Thymus (tissue), 14 donors: ENCODE measurements around the gene CYBB. TPM values are rescaled to one million over a fixed set of nuclear protein-coding genes. Genes with fewer than 3 reads are reported as not detected.
A peak's percentile ranks its signal among the peaks of the same experiment; 100 is the strongest.

Source experiments
- DNase-seq, 9 donors: peaks; one replicate each; pipeline ENCODE4 v3.0.0-alpha.2; 2013; ENCODE audit warnings: low spot score in 9 of 9, low read depth in 6 of 9, missing footprints in 1 of 9
- H3K27ac ChIP-seq, 2 donors: one replicate each; pipeline ENCODE4 v1.5.1; 2013; ENCODE audit warnings: control low read depth in 1 of 2, low read depth in 1 of 2, low read length in 1 of 2, mild to moderate bottlenecking in 1 of 2, moderate library complexity in 1 of 2
- H3K27me3 ChIP-seq, 2 donors: one replicate each; pipeline ENCODE4 v1.5.1; 2013; ENCODE audit warnings: low read length in 1 of 2; ENCODE audit not compliant: control insufficient read depth in 2 of 2, insufficient read depth in 1 of 2
- H3K36me3 ChIP-seq, 2 donors: one replicate each; pipeline ENCODE4 v1.5.1; 2013; ENCODE audit warnings: low read length in 1 of 2, mild to moderate bottlenecking in 1 of 2, moderate library complexity in 1 of 2; ENCODE audit not compliant: control insufficient read depth in 2 of 2, insufficient read depth in 2 of 2
- H3K4me1 ChIP-seq, 2 donors: one replicate each; pipeline ENCODE4 v1.5.1; 2013; ENCODE audit warnings: low read length in 2 of 2; ENCODE audit not compliant: control insufficient read depth in 2 of 2, insufficient read depth in 2 of 2
- H3K4me3 ChIP-seq, 2 donors: one replicate each; pipeline ENCODE4 v1.5.1; 2013; ENCODE audit warnings: low read length in 2 of 2, control low read depth in 1 of 2, mild to moderate bottlenecking in 1 of 2
- H3K9me3 ChIP-seq, 2 donors: one replicate each; pipeline ENCODE4 v1.5.1; 2013; ENCODE audit warnings: low read length in 1 of 2, mild to moderate bottlenecking in 1 of 2; ENCODE audit not compliant: control insufficient read depth in 2 of 2, insufficient read depth in 1 of 2
- WGBS: extraction: QIAGEN DNeasy Blood & Tissue Kit; methylation state at CpG from one replicate; pipeline ENCODE4 v1.1.7; 2013; 5-methylcytosine and 5-hydroxymethylcytosine counted together
- long read RNA-seq, 10 donors: transcript quantifications; one replicate each; lab custom pipeline, GENCODE V29; 2026
- polyA plus RNA-seq: library from polyadenylated mRNA; stranded (reverse); fragments of 200-250 nt; gene quantifications from one replicate; pipeline ENCODE4 v1.2.3, GENCODE V29; 2013
- total RNA-seq: library from RNA; stranded (reverse); fragments of 120-200 nt; gene quantifications from one replicate; pipeline ENCODE4 v1.2.4, GENCODE V29; 2013
- donor health status: healthy.

Gene CYBB
- total RNA-seq: 41.7 TPM
- polyA plus RNA-seq: 7.6 TPM
- long read RNA-seq, donor 1, full-length matches to known transcripts: 1 of 1 reads
- long read RNA-seq, donor 1, partial matches to known transcripts: 0 of 1 reads
- long read RNA-seq, donor 1, other reads (novel, unspliced or antisense): 0 of 1 reads
- long read RNA-seq, donor 2, full-length matches to known transcripts: 11 of 21 reads
- long read RNA-seq, donor 2, partial matches to known transcripts: 10 of 21 reads
- long read RNA-seq, donor 2, other reads (novel, unspliced or antisense): 0 of 21 reads
- long read RNA-seq, donor 3, full-length matches to known transcripts: 5 of 35 reads
- long read RNA-seq, donor 3, partial matches to known transcripts: 30 of 35 reads
- long read RNA-seq, donor 3, other reads (novel, unspliced or antisense): 0 of 35 reads
- long read RNA-seq, donor 4, full-length matches to known transcripts: 4 of 4 reads
- long read RNA-seq, donor 4, partial matches to known transcripts: 0 of 4 reads
- long read RNA-seq, donor 4, other reads (novel, unspliced or antisense): 0 of 4 reads
- long read RNA-seq, donor 5, full-length matches to known transcripts: 14 of 21 reads
- long read RNA-seq, donor 5, partial matches to known transcripts: 7 of 21 reads
- long read RNA-seq, donor 5, other reads (novel, unspliced or antisense): 0 of 21 reads
- long read RNA-seq, donor 6, full-length matches to known transcripts: 7 of 12 reads
- long read RNA-seq, donor 6, partial matches to known transcripts: 5 of 12 reads
- long read RNA-seq, donor 6, other reads (novel, unspliced or antisense): 0 of 12 reads
- long read RNA-seq, donor 7, full-length matches to known transcripts: 4 of 4 reads
- long read RNA-seq, donor 7, partial matches to known transcripts: 0 of 4 reads
- long read RNA-seq, donor 7, other reads (novel, unspliced or antisense): 0 of 4 reads
- long read RNA-seq, donor 8, full-length matches to known transcripts: 5 of 5 reads
- long read RNA-seq, donor 8, partial matches to known transcripts: 0 of 5 reads
- long read RNA-seq, donor 8, other reads (novel, unspliced or antisense): 0 of 5 reads
- long read RNA-seq, donor 9, full-length matches to known transcripts: 2 of 2 reads
- long read RNA-seq, donor 9, partial matches to known transcripts: 0 of 2 reads
- long read RNA-seq, donor 9, other reads (novel, unspliced or antisense): 0 of 2 reads
- long read RNA-seq, donor 10, full-length matches to known transcripts: 3 of 3 reads
- long read RNA-seq, donor 10, partial matches to known transcripts: 0 of 3 reads
- long read RNA-seq, donor 10, other reads (novel, unspliced or antisense): 0 of 3 reads

GRCh38 chrX:37779857-37780256, at the start of gene CYBB:
TSS of gene CYBB (plus strand) at chrX:37780059. CDS start at chrX:37780078, 19 bp downstream.
- DNase-seq: no peak
- Histone ChIP-seq H3K9me3 (no peaks in the 10 kb centered on the region), H3K27me3 (no peaks in the 10 kb centered on the region), H3K4me3 (no peak within 1 kb of the TSS), H3K4me1 (peaks cover 2 to 8% of the 10 kb centered on the region in 2 donors), H3K36me3 (no peaks in the 10 kb centered on the region), H3K27ac (no peak within 1 kb of the TSS)
- 95% methylated on average over 2 of the region's 2 CpGs for WGBS

GRCh38 chrX:37745354-37745753, 34.5 kb upstream of the CYBB start:
- H3K4me1 ChIP-seq: peaks cover 0 to 14% of the 10 kb centered on the region in 2 donors

GRCh38 chrX:37745835-37746217, 34.0 kb upstream of the CYBB start:
- DNase-seq: no peak
- H3K27ac ChIP-seq: peak overlapping the region in 1 of 2 donors; percentile 30
- H3K9me3 ChIP-seq: no peaks in the 10 kb centered on the region
- no peak overlapping the region for H3K4me3 ChIP-seq
- peaks cover 0 to 14% of the 10 kb centered on the region in 2 donors for H3K4me1 ChIP-seq
- H3K36me3 ChIP-seq: no peaks in the 10 kb centered on the region
- 96% methylated on average over 1 of the region's 1 CpG for whole genome bisulfite sequencing
- no peaks in the 10 kb centered on the region for H3K27me3 ChIP-seq

More at GRCh38 chrX:37745354-37745753, 34.5 kb upstream of the CYBB start:
- peak; percentile 43 to 88 (median 65) for DNase-seq
- Histone ChIP-seq H3K4me3 (no peak overlapping the region), H3K36me3 (no peaks in the 10 kb centered on the region), H3K27me3 (no peaks in the 10 kb centered on the region), H3K9me3 (no peaks in the 10 kb centered on the region), H3K27ac (no peak overlapping the region)
- 19% methylated on average over 3 of the region's 3 CpGs for WGBS

GRCh38 chrX:37746218-37746941, 33.5 kb upstream of the CYBB start:
- 60% methylated on average over 7 of the region's 7 CpGs for WGBS
- DNase-seq: no peak
- H3K4me3 ChIP-seq: no peak overlapping the region
- H3K9me3 ChIP-seq: no peaks in the 10 kb centered on the region
- no peak overlapping the region for H3K27ac ChIP-seq
- H3K36me3 ChIP-seq: no peaks in the 10 kb centered on the region
- H3K27me3 ChIP-seq: no peaks in the 10 kb centered on the region
- peaks cover 0 to 14% of the 10 kb centered on the region in 2 donors for H3K4me1 ChIP-seq

GRCh38 chrX:37746951-37747350, 32.9 kb upstream of the CYBB start:
- H3K27ac ChIP-seq: no peak overlapping the region
- no peaks in the 10 kb centered on the region for H3K27me3 ChIP-seq
- no peaks in the 10 kb centered on the region for H3K9me3 ChIP-seq
- no peaks in the 10 kb centered on the region for H3K36me3 ChIP-seq
- 96% methylated on average over 1 of the region's 1 CpG for WGBS
- peaks cover 0 to 14% of the 10 kb centered on the region in 2 donors for H3K4me1 ChIP-seq
- no peak for DNase-seq
- H3K4me3 ChIP-seq: no peak overlapping the region

- Histone ChIP-seq H3K27me3 (no peaks in the 10 kb centered on the region), H3K27ac (no peak overlapping the region), H3K4me3 (no peak overlapping the region), H3K9me3 (no peaks in the 10 kb centered on the region), H3K36me3 (no peaks in the 10 kb centered on the region), H3K4me1 (peaks cover 18 to 30% of the 10 kb centered on the region in 2 donors)
- no peak for DNase-seq
- 97% methylated on average over 2 of the region's 2 CpGs for WGBS
These were observed 27.6 kb upstream of the CYBB start for GRCh38 chrX:37752281-37752680.

GRCh38 chrX:37752936-37753335, 26.9 kb upstream of the CYBB start:
- no peak overlapping the region for H3K4me3 ChIP-seq
- H3K4me1 ChIP-seq: peaks cover 18 to 34% of the 10 kb centered on the region in 2 donors
- no peak for DNase-seq
- H3K27me3 ChIP-seq: no peaks in the 10 kb centered on the region
- no peak overlapping the region for H3K27ac ChIP-seq
- no peaks in the 10 kb centered on the region for H3K36me3 ChIP-seq
- no peaks in the 10 kb centered on the region for H3K9me3 ChIP-seq

GRCh38 chrX:37753384-37753783, 26.5 kb upstream of the CYBB start:
- Histone ChIP-seq H3K36me3 (no peaks in the 10 kb centered on the region), H3K27ac (peak overlapping the region in 1 of 2 donors; percentile 18), H3K4me1 (peaks cover 18 to 34% of the 10 kb centered on the region in 2 donors), H3K4me3 (no peak overlapping the region), H3K9me3 (no peaks in the 10 kb centered on the region), H3K27me3 (no peaks in the 10 kb centered on the region)
- DNase-seq: no peak
- WGBS: 82% methylated on average over 2 of the region's 2 CpGs
